Lung (tissue), 12 donors: ENCODE results near the gene VSIG8. TPM values are rescaled to one million over a fixed set of nuclear protein-coding genes. Genes with fewer than 3 reads are reported as not detected.

Source experiments
- ATAC-seq: fragments of 200-7000 bp; cut with Tn5 transposase; one replicate; pipeline ENCODE4 v1.9.1; 2020; ENCODE audit warnings: moderate number of reproducible peaks; ENCODE audit not compliant: insufficient read depth, low FRiP score
- DNase-seq, 3 donors: peaks; one replicate each; pipeline ENCODE4 v3.0.0-alpha.2; 2013 to 2017
- H3K27ac ChIP-seq, 2 donors: one replicate each; pipeline ENCODE4 v1.5.1; 2013; ENCODE audit warnings: mild to moderate bottlenecking in 2 of 2, moderate library complexity in 2 of 2, control low read depth in 1 of 2, inconsistent platforms in 1 of 2, low read depth in 1 of 2, low read length in 1 of 2
- H3K27me3 ChIP-seq, 3 donors: one replicate each; pipeline ENCODE4 v1.5.1; 2013; ENCODE audit warnings: low read length in 2 of 3; ENCODE audit not compliant: control insufficient read depth in 3 of 3, insufficient read depth in 3 of 3
- H3K36me3 ChIP-seq, 4 donors: one replicate each; pipeline ENCODE4 v1.5.1; 2013; ENCODE audit warnings: low read length in 4 of 4, mild to moderate bottlenecking in 1 of 4, moderate library complexity in 1 of 4; ENCODE audit not compliant: control insufficient read depth in 4 of 4, insufficient read depth in 4 of 4
- H3K4me1 ChIP-seq, 5 donors: one replicate each; pipeline ENCODE4 v1.5.1; 2013; ENCODE audit warnings: low read length in 5 of 5, mild to moderate bottlenecking in 2 of 5, moderate library complexity in 1 of 5; ENCODE audit not compliant: control insufficient read depth in 5 of 5, insufficient read depth in 5 of 5
- H3K4me3 ChIP-seq: one replicate; pipeline ENCODE4 v1.5.1; 2013; ENCODE audit warnings: mild to moderate bottlenecking, control low read depth, moderate library complexity
- H3K9ac ChIP-seq, 2 donors: one replicate each; pipeline ENCODE4 v1.5.1; 2013; ENCODE audit warnings: low read length in 2 of 2, control low read depth in 1 of 2; ENCODE audit not compliant: insufficient read depth in 1 of 2
- H3K9me3 ChIP-seq, 4 donors: one replicate each; pipeline ENCODE4 v1.5.1; 2013; ENCODE audit warnings: low read length in 3 of 4, mild to moderate bottlenecking in 1 of 4, moderate library complexity in 1 of 4; ENCODE audit not compliant: control insufficient read depth in 4 of 4, insufficient read depth in 3 of 4
- CTCF ChIP-seq: IDR thresholded peaks from 2 replicates; pipeline ENCODE4 v1.5.1; 2012; ENCODE audit warnings: mild to moderate bottlenecking; ENCODE audit errors: control extremely low read depth, extremely low read depth
- WGBS, 2 donors: extraction: QIAGEN DNeasy Blood & Tissue Kit; methylation state at CpG; one replicate each; pipeline ENCODE4 v1.1.7; 2013; 5-methylcytosine and 5-hydroxymethylcytosine counted together
- polyA plus RNA-seq, 2 donors: library from polyadenylated mRNA; stranded (reverse); fragments of 200-250 nt; gene quantifications; one replicate each; pipeline ENCODE4 v1.2.1, GENCODE V29; 2013
- total RNA-seq, 2 donors: library from RNA; depleted of rRNA in 1 of 2; stranded (reverse); fragments of >200 nt in 1 of 2; gene quantifications; one replicate each; pipeline ENCODE4 v1.2.1, GENCODE V29; 2014 to 2021
- donor health status: control.
- donor health status: control.
- donor health status: Bipolar disorder and iron deficiency.
- donor health status: healthy.
- donor health status: DM: yes; HTN: yes; CAD: no.

The VSIG8 gene
- total and polyA plus RNA-seq, 4 donors = 0.13 to 0.46 (median 0.22) TPM

- ATAC-seq (no peak), DNase-seq (no peak)
- Histone ChIP-seq H3K27me3 (peaks cover 0 to 2% (median 0%) of the 10 kb centered on the region in 3 donors), H3K9me3 (no peaks in the 10 kb centered on the region), H3K27ac (peak overlapping the region in 1 of 2 donors; percentile 15), H3K9ac (no peak overlapping the region), H3K36me3 (no peaks in the 10 kb centered on the region), H3K4me1 (peaks cover 0 to 23% (median 0%) of the 10 kb centered on the region in 5 donors), H3K4me3 (no peak overlapping the region)
- TF ChIP-seq CTCF = no peak
- WGBS, 2 donors = 84 to 85% methylated on average over 3 of the region's 3 CpGs
These were observed 34.9 kb downstream of the VSIG8 start for GRCh38 chr1:159827549-159827948.

DNA sequence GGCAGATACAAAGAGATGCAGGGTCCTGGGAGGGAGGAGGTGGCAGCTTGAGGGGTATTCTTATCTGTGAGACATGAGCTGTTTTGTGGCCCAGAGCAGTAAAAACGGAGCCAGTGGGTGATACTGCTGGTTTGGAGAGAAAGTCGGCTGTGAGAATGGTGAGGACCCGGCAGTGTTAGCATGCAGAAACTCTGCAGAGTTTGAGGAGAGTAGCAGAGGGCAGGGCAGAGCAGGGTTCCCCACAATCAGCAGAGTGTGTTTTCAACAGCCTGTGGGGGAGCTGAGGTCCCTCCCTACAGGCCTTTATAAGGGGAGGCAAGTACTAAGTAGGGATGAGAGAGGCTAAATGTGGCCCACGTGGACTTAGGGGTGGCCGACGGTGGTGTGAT, 35.4 kb downstream of the VSIG8 start:
- no peak overlapping the region for H3K4me3 ChIP-seq
- TF ChIP-seq CTCF = no peak
- 86 to 92% methylated on average over 6 of the region's 6 CpGs for WGBS, 2 donors
- H3K9ac ChIP-seq = no peak overlapping the region
- H3K36me3 ChIP-seq = no peaks in the 10 kb centered on the region
- ATAC-seq (no peak), DNase-seq (no peak)
- H3K4me1 ChIP-seq = peaks cover 0 to 23% (median 0%) of the 10 kb centered on the region in 5 donors
- H3K27me3 ChIP-seq = peaks cover 0 to 4% (median 0%) of the 10 kb centered on the region in 3 donors
- H3K9me3 ChIP-seq = no peaks in the 10 kb centered on the region
- H3K27ac ChIP-seq = peak overlapping the region in 1 of 2 donors; percentile 26

GRCh38 chr1:159826441-159827101, 35.9 kb downstream of the VSIG8 start, which contains the start of gene SLAMF8:
Gene SLAMF8 (plus strand): TSS chr1:159826873. CDS start chr1:159826899, 26 bp downstream.
- 48 to 56% methylated on average over 11 of the region's 11 CpGs for WGBS, 2 donors
- Histone ChIP-seq H3K27ac (peak within 1 kb of the TSS in 1 of 2 donors; percentile 26), H3K9ac (no peak within 1 kb of the TSS), H3K36me3 (no peaks in the 10 kb centered on the region), H3K9me3 (no peaks in the 10 kb centered on the region), H3K4me3 (no peak within 1 kb of the TSS), H3K4me1 (peaks cover 0 to 18% (median 0%) of the 10 kb centered on the region in 5 donors), H3K27me3 (peaks cover 0 to 4% (median 0%) of the 10 kb centered on the region in 3 donors)
- no peak for DNase-seq
- TF ChIP-seq CTCF = no peak
- ATAC-seq = peak; percentile 36
